HG03097 (cell line): Measurements from ENCODE around the gene DCDC2.
"Not testable (repeated sequence)": the region's sequence is repeated elsewhere in the genome, so short reads cannot be mapped to it uniquely, and the experiment has no call there.

ENCODE experiments used
- ATAC-seq: cut with Tn5 transposase; IDR thresholded peaks from one replicate; pipeline ENCODE4 v1.9.1; 2021; ENCODE audit not compliant: unreplicated experiment, low FRiP score

DCDC2 gene

GRCh38 chr6:24381476-24382219 lies 23.8 kb upstream of the DCDC2 start:
- ATAC-seq = no peak

GRCh38 chr6:24378473-24379097 lies 20.7 kb upstream of the DCDC2 start:
- peak; percentile 66 for ATAC-seq

GRCh38 chr6:24376871-24377270 lies 19.0 kb upstream of the DCDC2 start:
- ATAC-seq = no peak

GRCh38 chr6:24374612-24375011 lies 16.8 kb upstream of the DCDC2 start:
- ATAC-seq = no peak

GRCh38 chr6:24365103-24365633 lies 7.3 kb upstream of the DCDC2 start:
- not testable (repeated sequence) for ATAC-seq

GRCh38 chr6:24362363-24362762 lies 4.5 kb upstream of the DCDC2 start:
- not testable (repeated sequence) for ATAC-seq

- ATAC-seq = peak; percentile 85
These were observed 2.0 kb upstream of the DCDC2 start for GRCh38 chr6:24359640-24360454.

- ATAC-seq = no peak
These were observed 461 bp upstream of the DCDC2 start for GRCh38 chr6:24358219-24358821.

- no peak for ATAC-seq
These were observed 1.4 kb downstream of the DCDC2 start for GRCh38 chr6:24356310-24356973.

GRCh38 chr6:24355393-24355792 lies 2.5 kb downstream of the DCDC2 start:
- no peak for ATAC-seq

GRCh38 chr6:24353861-24354260 lies 4.0 kb downstream of the DCDC2 start:
- ATAC-seq = no peak

GRCh38 chr6:24352434-24352833 lies 5.4 kb downstream of the DCDC2 start:
- ATAC-seq = no peak

- no peak for ATAC-seq
These were observed 12.9 kb downstream of the DCDC2 start for GRCh38 chr6:24344976-24345375.

GRCh38 chr6:24340998-24341938 lies 16.6 kb downstream of the DCDC2 start:
- no peak for ATAC-seq

GRCh38 chr6:24339932-24340331 lies 17.9 kb downstream of the DCDC2 start:
- no peak for ATAC-seq

GRCh38 chr6:24334285-24334684 lies 23.6 kb downstream of the DCDC2 start:
- ATAC-seq = no peak

- no peak for ATAC-seq
These were observed 25.5 kb downstream of the DCDC2 start for GRCh38 chr6:24332317-24332716.

- ATAC-seq = no peak
These were observed 27.6 kb downstream of the DCDC2 start for GRCh38 chr6:24330137-24330732.

- ATAC-seq = no peak
These were observed 28.4 kb downstream of the DCDC2 start for GRCh38 chr6:24329451-24329850.
